ENCODE measurements around the gene RIPK3. TPM values are rescaled to one million over a fixed set of nuclear protein-coding genes. Genes with fewer than 3 reads are reported as not detected.
A peak's percentile ranks its signal among the peaks of the same experiment; 100 is the strongest.

The RIPK3 gene
- polyA plus RNA-seq, 1 of the 3 experiments (the other 2 are of a cell fraction): not detected

- Histone ChIP-seq H3K9me3 (no peaks in the 10 kb centered on the region), H3K79me2 (ENCODE audit: insufficient read depth) (no peaks in the 10 kb centered on the region), H3K9ac (no peak overlapping the region), H3K36me3 (replicated peaks in 1 of 2; ENCODE audit: control insufficient read depth in 1 of 2, insufficient read depth in 2 of 2, low read length in 1 of 2) (no peaks in the 10 kb centered on the region), H4K20me1 (ENCODE audit: insufficient read depth) (no peaks in the 10 kb centered on the region), H3K4me2 (peak overlapping the region; percentile 100; the same call in 1 of the 2 replicates), H3K4me3 (ENCODE audit: low read depth in 2 of 2, low read length in 1 of 2) (no peak overlapping the region), H3K27me3 (ENCODE audit: insufficient read depth) (no peaks in the 10 kb centered on the region; the same call in 1 of the 2 replicates), H3F3A (replicated peaks; ENCODE audit: insufficient read depth) (peaks cover 23% of the 10 kb centered on the region), H3K27ac (ENCODE audit: low read depth in 2 of 2, low read length in 1 of 2) (peak overlapping the region; percentile 93 to 99; a peak in 3 of 4 replicates), H3K4me1 (ENCODE audit: control insufficient read depth in 1 of 2, insufficient read depth in 2 of 2, low read depth in 1 of 2, low read length in 1 of 2) (peaks cover 14 to 25% of the 10 kb centered on the region in 2 experiments; a peak in 3 of 4 replicates), H2AFZ (ENCODE audit: low read depth) (peak overlapping the region; percentile 18; the same call in 1 of the 2 replicates), H3K9me2 (no peaks in the 10 kb centered on the region)
- POLR2A ChIA-PET: interaction anchor here (2.3 kb wide), 1 partner anchor 66 kb away, joined by 37 read pairs; the partner anchor contains the start of genes CBLN3 and KHNYN
- WGBS (ENCODE audit: low lambda C conversion rate): 86% methylated on average over 1 of the region's 1 CpG
- DNase-seq: no peak
- CTCF ChIA-PET: interaction anchor here (0.8 to 2.4 kb wide), 28 partner anchors 8 to 127 kb away, joined by 3 to 275 read pairs (median 12); partner anchors contain the start of genes CBLN3, CIDEB, KHNYN and LTB4R2
- TF ChIP-seq EP300 (IDR thresholded peaks at IDR 0.05; ENCODE audit: borderline replicate concordance in 1 of 2, low read depth in 1 of 2, low read length in 1 of 2) (no peak), SMC3 (IDR thresholded peaks at IDR 0.05; ENCODE audit: low read depth, low read length) (no peak), TCF12 (IDR thresholded peaks at IDR 0.05) (no peak), REST (IDR thresholded peaks at IDR 0.05; ENCODE audit: low read depth, low read length) (no peak)
Observed at GRCh38 chr14:24364841-24365240, 25.1 kb upstream of the RIPK3 start.

GRCh38 chr14:24363401-24363800, 23.6 kb upstream of the RIPK3 start:
- Histone ChIP-seq H3K9me3 (no peaks in the 10 kb centered on the region), H3K27ac (ENCODE audit: low read depth in 2 of 2, low read length in 1 of 2) (no peak overlapping the region), H3K9ac (no peak overlapping the region), H3K9me2 (no peaks in the 10 kb centered on the region), H3K4me1 (ENCODE audit: control insufficient read depth in 1 of 2, insufficient read depth in 2 of 2, low read depth in 1 of 2, low read length in 1 of 2) (peaks cover 11 to 17% of the 10 kb centered on the region in 2 experiments; a peak in 3 of 4 replicates), H2AFZ (ENCODE audit: low read depth) (no peak overlapping the region), H4K20me1 (ENCODE audit: insufficient read depth) (no peaks in the 10 kb centered on the region), H3K4me2 (no peak overlapping the region), H3K27me3 (ENCODE audit: insufficient read depth) (peaks cover 4% of the 10 kb centered on the region; the same call in 1 of the 2 replicates), H3K4me3 (ENCODE audit: low read depth in 2 of 2, low read length in 1 of 2) (no peak overlapping the region), H3K79me2 (ENCODE audit: insufficient read depth) (no peaks in the 10 kb centered on the region), H3F3A (replicated peaks; ENCODE audit: insufficient read depth) (peaks cover 23% of the 10 kb centered on the region), H3K36me3 (replicated peaks in 1 of 2; ENCODE audit: control insufficient read depth in 1 of 2, insufficient read depth in 2 of 2, low read length in 1 of 2) (no peaks in the 10 kb centered on the region)
- WGBS (ENCODE audit: low lambda C conversion rate): 83% methylated on average over 5 of the region's 5 CpGs
- ChIA-PET POLR2A (interaction anchor here (1.5 kb wide), 1 partner anchor 68 kb away, joined by 3 read pairs; no protein-coding TSS in a partner anchor), CTCF (interaction anchor here (0.8 to 8.5 kb wide), 6 partner anchors 26 to 73 kb away, joined by 3 to 77 read pairs (median 14); partner anchors contain the start of genes ADCY4 and KHNYN)
- DNase-seq: no peak
- TF ChIP-seq CHD2 (IDR thresholded peaks at IDR 0.05; ENCODE audit: low read length, partially characterized antibody) (no peak), ELF1 (IDR thresholded peaks at IDR 0.05) (no peak), MXI1 (IDR thresholded peaks at IDR 0.05; ENCODE audit: low read depth, low read length) (no peak), EZH2phosphoT487 (IDR thresholded peaks at IDR 0.05; ENCODE audit: borderline replicate concordance, low read depth) (no peak), GATA2 (CRISPR knock-in tag; IDR thresholded peaks at IDR 0.05) (no peak), MAX (IDR thresholded peaks at IDR 0.05; ENCODE audit: low read depth) (no peak), REST (IDR thresholded peaks at IDR 0.05; ENCODE audit: low read depth, low read length) (no peak)

Measured in SK-N-SH (cell line).